Panc1 (cell line): Measurements from ENCODE around the gene PIK3R6. TPM values are rescaled to one million over a fixed set of nuclear protein-coding genes. Genes with fewer than 3 reads are reported as not detected.

ENCODE experiments used
- ATAC-seq: fragments of 200-7000 bp; cut with Tn5 transposase; 2 replicates; pipeline ENCODE4 v1.9.1; 2020; ENCODE audit warnings: mild to moderate bottlenecking, moderate library complexity
- BruUV-seq: library from RNA; stranded (reverse); fragments of 400-500 nt; replicated peaks from 2 replicates; lab custom pipeline; 2021; lab: Mats Ljungman, UMichigan
- CTCF ChIA-PET: fragments of 300-600 bp; sonication (Branson Sonifier 250); formaldehyde crosslinking; loops from one replicate; lab custom pipeline; 2022; ENCODE audit warnings: antibody characterized with exemption; lab: Charles Lee
- POLR2A ChIA-PET: fragments of 300-600 bp; sonication (Branson Sonifier 250); formaldehyde crosslinking; loops from one replicate; lab custom pipeline; 2022; ENCODE audit warnings: antibody characterized with exemption; lab: Charles Lee
- DNase-seq: peaks from one replicate; pipeline ENCODE4 v3.0.0-alpha.2; 2010; ENCODE audit warnings: low read depth, low spot score
- H3K27ac ChIP-seq: 2 replicates; pipeline ENCODE4 v1.5.1; 2011; ENCODE audit warnings: mild to moderate bottlenecking, low read length, inconsistent platforms
- H3K27me3 ChIP-seq: fragments of 200-500 bp; sonication (Bioruptor generic); 2 replicates; pipeline ENCODE4 v1.6.0; 2014; ENCODE audit warnings: low read length, inconsistent platforms; ENCODE audit not compliant: control insufficient read depth, insufficient read depth
- H3K36me3 ChIP-seq: fragments of 200-500 bp; sonication (Bioruptor generic); 2 replicates; pipeline ENCODE4 v1.5.1; 2014; ENCODE audit warnings: inconsistent platforms, mild to moderate bottlenecking, low read length, moderate library complexity; ENCODE audit not compliant: control insufficient read depth, insufficient read depth
- H3K4me1 ChIP-seq: 2 replicates; pipeline ENCODE4 v1.5.1; 2011; ENCODE audit warnings: inconsistent platforms, mild to moderate bottlenecking, low read length, moderate library complexity; ENCODE audit not compliant: control insufficient read depth, insufficient read depth
- H3K4me3 ChIP-seq, 2 experiments: 2 replicates each; pipeline ENCODE4 v1.5.1; 2011 to 2012; ENCODE audit warnings: low read depth in 2 of 2, low read length in 2 of 2, mild to moderate bottlenecking in 2 of 2, inconsistent platforms in 1 of 2, moderate library complexity in 1 of 2
- H3K9me3 ChIP-seq: fragments of 200-500 bp; sonication (Bioruptor generic); 2 replicates; pipeline ENCODE4 v1.5.1; 2014; ENCODE audit warnings: low read depth, mild to moderate bottlenecking, inconsistent platforms, low read length, moderate library complexity; ENCODE audit not compliant: control insufficient read depth, insufficient read depth
- POLR2AphosphoS5 ChIP-seq: IDR thresholded peaks from 2 replicates; pipeline ENCODE4 v1.6.1; 2012; ENCODE audit warnings: mild to moderate bottlenecking, low read depth, low read length, moderate library complexity
- SIN3A ChIP-seq: IDR thresholded peaks from 2 replicates; pipeline ENCODE4 v1.6.1; 2012; ENCODE audit warnings: low read depth, mild to moderate bottlenecking, low read length, moderate library complexity, borderline replicate concordance; ENCODE audit not compliant: insufficient read depth
- TCF7L2 ChIP-seq: IDR thresholded peaks from 2 replicates; pipeline ENCODE4 v1.6.1; 2011; ENCODE audit warnings: mild to moderate bottlenecking, low read depth, low read length, inconsistent platforms
- in situ Hi-C: cut with HindIII; loops from 2 replicates; pipeline ENCODE4 v1.10.0; 2016; ENCODE audit warnings: low sequenced_read_pairs, low pct_unique_long_range_greater_than_20kb
- intact Hi-C: fragments of 100-400 bp; cut with micrococcal nuclease; formaldehyde crosslinking; loops from one replicate; pipeline ENCODE4 v1.10.0; 2022; ENCODE audit not compliant: unreplicated experiment
- total RNA-seq: library from RNA; stranded (reverse); gene quantifications from one replicate; pipeline ENCODE4 v1.2.1, GENCODE V29; 2021; ENCODE audit not compliant: unreplicated experiment
- TF ChIP-seq, protein P1 (sequence below): fragments of 450-650 bp; IDR thresholded peaks from 2 replicates; pipeline ENCODE4 v1.5.1; 2017; ENCODE audit warnings: mild to moderate bottlenecking
- TF ChIP-seq, protein P2 (sequence below), 2 experiments: IDR thresholded peaks; 2 replicates each; pipeline ENCODE4 v1.6.1; 2011 to 2012; ENCODE audit warnings: low read depth in 2 of 2, control low read depth in 1 of 2, low read length in 1 of 2, mild to moderate bottlenecking in 1 of 2, moderate library complexity in 1 of 2; ENCODE audit not compliant: insufficient read depth in 1 of 2

Gene PIK3R6
- total RNA-seq, 1 experiment from 2014 or later, result not detected

DNA sequence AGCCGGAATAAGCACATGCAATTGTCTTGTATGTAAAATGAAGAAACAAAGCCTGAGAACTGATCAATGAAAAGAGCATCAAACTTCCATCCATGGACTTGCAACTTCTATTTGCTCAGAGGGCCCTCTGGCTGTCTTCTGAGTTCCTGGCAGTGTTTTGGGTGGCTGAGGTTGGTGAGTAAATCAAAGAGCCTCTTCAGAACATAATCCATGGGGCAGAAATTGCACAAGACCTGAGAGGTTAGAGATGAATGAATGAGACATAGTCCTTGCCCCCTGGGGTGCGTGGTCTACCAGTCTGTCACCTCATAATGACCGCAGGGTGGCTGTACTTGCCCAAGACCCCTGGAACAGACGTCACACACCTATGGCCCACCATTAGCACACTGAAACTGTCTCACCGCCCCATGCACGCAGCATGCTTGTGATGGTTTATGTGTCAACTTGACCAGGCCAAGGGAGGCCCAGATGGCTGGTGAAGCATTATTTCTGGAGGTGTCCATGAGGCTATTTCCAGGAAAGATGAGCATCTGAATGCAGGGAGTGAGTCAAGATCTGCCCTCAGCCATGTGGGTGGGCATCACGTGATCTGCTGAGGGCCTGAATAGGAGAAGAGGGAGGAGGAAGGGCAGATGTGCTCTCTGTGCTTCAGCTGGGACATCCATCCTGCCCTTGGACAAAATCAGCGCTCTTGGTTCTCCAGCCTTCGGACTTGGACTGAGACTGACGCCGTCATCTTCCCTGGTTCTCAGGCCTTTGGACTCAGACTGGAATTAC is 8.3 kb downstream of the PIK3R6 start:
- H3K9me3 ChIP-seq, result no peaks in the 10 kb centered on the region
- no peak overlapping the region for H3K27ac ChIP-seq
- in situ Hi-C loops, result no loop called here
- no peak overlapping the region for H3K4me3 ChIP-seq
- H3K36me3 ChIP-seq, result no peaks in the 10 kb centered on the region
- DNase-seq (no peak), ATAC-seq (no peak)
- no peaks in the 10 kb centered on the region; the same call in 1 of the 2 replicates for H3K27me3 ChIP-seq
- POLR2A ChIA-PET, result no interaction called here
- no peaks in the 10 kb centered on the region for H3K4me1 ChIP-seq
- BruUV-seq, result no TSS peak
- CTCF ChIA-PET, result no interaction called here
- TF ChIP-seq POLR2AphosphoS5 (no peak), SIN3A (no peak), TCF7L2 (no peak)
- TF ChIP-seq, protein P1, sequence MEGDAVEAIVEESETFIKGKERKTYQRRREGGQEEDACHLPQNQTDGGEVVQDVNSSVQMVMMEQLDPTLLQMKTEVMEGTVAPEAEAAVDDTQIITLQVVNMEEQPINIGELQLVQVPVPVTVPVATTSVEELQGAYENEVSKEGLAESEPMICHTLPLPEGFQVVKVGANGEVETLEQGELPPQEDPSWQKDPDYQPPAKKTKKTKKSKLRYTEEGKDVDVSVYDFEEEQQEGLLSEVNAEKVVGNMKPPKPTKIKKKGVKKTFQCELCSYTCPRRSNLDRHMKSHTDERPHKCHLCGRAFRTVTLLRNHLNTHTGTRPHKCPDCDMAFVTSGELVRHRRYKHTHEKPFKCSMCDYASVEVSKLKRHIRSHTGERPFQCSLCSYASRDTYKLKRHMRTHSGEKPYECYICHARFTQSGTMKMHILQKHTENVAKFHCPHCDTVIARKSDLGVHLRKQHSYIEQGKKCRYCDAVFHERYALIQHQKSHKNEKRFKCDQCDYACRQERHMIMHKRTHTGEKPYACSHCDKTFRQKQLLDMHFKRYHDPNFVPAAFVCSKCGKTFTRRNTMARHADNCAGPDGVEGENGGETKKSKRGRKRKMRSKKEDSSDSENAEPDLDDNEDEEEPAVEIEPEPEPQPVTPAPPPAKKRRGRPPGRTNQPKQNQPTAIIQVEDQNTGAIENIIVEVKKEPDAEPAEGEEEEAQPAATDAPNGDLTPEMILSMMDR, result no peak
- TF ChIP-seq, protein P2, sequence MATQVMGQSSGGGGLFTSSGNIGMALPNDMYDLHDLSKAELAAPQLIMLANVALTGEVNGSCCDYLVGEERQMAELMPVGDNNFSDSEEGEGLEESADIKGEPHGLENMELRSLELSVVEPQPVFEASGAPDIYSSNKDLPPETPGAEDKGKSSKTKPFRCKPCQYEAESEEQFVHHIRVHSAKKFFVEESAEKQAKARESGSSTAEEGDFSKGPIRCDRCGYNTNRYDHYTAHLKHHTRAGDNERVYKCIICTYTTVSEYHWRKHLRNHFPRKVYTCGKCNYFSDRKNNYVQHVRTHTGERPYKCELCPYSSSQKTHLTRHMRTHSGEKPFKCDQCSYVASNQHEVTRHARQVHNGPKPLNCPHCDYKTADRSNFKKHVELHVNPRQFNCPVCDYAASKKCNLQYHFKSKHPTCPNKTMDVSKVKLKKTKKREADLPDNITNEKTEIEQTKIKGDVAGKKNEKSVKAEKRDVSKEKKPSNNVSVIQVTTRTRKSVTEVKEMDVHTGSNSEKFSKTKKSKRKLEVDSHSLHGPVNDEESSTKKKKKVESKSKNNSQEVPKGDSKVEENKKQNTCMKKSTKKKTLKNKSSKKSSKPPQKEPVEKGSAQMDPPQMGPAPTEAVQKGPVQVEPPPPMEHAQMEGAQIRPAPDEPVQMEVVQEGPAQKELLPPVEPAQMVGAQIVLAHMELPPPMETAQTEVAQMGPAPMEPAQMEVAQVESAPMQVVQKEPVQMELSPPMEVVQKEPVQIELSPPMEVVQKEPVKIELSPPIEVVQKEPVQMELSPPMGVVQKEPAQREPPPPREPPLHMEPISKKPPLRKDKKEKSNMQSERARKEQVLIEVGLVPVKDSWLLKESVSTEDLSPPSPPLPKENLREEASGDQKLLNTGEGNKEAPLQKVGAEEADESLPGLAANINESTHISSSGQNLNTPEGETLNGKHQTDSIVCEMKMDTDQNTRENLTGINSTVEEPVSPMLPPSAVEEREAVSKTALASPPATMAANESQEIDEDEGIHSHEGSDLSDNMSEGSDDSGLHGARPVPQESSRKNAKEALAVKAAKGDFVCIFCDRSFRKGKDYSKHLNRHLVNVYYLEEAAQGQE (IDR thresholded peaks at IDR 0.05; ENCODE audit: insufficient read depth in 1 of 2, low read depth in 2 of 2, low read length in 1 of 2), result no peak
- intact Hi-C loops, result no loop called here

- no peak for ATAC-seq
Measured at GRCh38 chr17:8857919-8858318, 9.6 kb downstream of the PIK3R6 start.

More at GRCh38 chr17:8857919-8858318, 9.6 kb downstream of the PIK3R6 start:
- H3K9me3 ChIP-seq, result no peaks in the 10 kb centered on the region
- BruUV-seq, result no TSS peak
- intact Hi-C loops (no loop called here), in situ Hi-C loops (no loop called here)
- H3K27me3 ChIP-seq, result no peaks in the 10 kb centered on the region; the same call in 1 of the 2 replicates
- DNase-seq, result no peak
- no peaks in the 10 kb centered on the region for H3K36me3 ChIP-seq
- H3K27ac ChIP-seq, result no peak overlapping the region
- POLR2A ChIA-PET, result no interaction called here
- no peak overlapping the region for H3K4me3 ChIP-seq
- TF ChIP-seq SIN3A, result no peak
- TF ChIP-seq TCF7L2, result no peak
- TF ChIP-seq, protein P2 (IDR thresholded peaks at IDR 0.05; ENCODE audit: insufficient read depth in 1 of 2, low read depth in 2 of 2, low read length in 1 of 2), result no peak
- TF ChIP-seq POLR2AphosphoS5, result no peak
- TF ChIP-seq, protein P1, result no peak
- H3K4me1 ChIP-seq, result no peaks in the 10 kb centered on the region
- CTCF ChIA-PET, result no interaction called here
